ENCODE measurements around the gene FLYWCH2. TPM values are rescaled to one million over a fixed set of nuclear protein-coding genes. Genes with fewer than 3 reads are reported as not detected.

FLYWCH2 gene, protein sequence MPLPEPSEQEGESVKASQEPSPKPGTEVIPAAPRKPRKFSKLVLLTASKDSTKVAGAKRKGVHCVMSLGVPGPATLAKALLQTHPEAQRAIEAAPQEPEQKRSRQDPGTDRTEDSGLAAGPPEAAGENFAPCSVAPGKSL
- 58.6 and 69.5 TPM in 2 replicates for total RNA-seq

DNA sequence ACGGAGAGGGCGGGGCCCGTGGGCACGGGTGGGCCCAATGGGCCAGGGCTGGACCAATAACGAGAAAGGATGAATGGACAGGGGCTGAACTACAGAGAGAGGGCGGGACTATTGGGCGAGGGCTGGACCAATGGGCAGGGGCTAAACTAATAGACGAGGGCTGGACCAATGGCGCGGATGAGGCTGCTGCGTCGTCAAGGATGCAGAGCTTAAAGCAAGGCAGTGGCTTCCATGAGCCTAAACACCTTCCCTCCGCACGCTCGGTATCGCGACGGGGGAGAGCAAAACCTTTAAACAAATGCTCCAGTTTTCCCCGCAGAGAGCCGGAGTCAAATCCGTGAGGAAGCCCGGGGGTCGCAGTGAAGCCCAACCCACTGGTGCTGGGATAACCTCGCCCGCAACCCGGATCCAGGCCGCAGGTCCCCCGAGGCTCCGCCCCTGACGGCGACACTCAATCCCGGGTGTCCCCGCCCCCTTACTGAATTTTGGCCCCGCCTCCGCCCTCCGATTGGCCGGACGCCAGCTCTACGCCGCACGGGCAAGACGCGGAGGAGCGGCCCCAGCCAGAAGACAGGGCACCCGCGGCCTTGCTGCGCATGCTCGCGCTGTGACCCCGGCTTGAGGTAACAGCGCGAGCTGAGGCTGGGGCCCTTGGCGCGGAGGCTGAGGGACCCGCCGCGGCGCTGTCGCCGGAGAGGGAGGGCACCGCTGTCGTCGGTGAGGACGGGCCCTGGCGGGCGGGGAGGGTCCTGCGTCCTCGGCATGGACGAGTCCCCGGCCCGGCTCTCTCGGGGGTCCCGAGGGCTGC lies at the start of gene FLYWCH2:
Gene FLYWCH2, plus strand, starts transcription at position 566 of the 808 bp plus-strand sequence. CDS start 13,235 bp downstream, outside the sequence.
- DNase-seq (ENCODE audit: low read depth), result peak; percentile 95
- peak within 1 kb of the TSS; percentile 64 for H3K4me3 ChIP-seq (ENCODE audit: low read depth, low read length)

GRCh38 chr16:2833776-2834175 lies 49.2 kb upstream of the FLYWCH2 start:
- TF ChIP-seq CTCF (IDR thresholded peaks at IDR 0.05; ENCODE audit: insufficient read depth, low read length, poor library complexity, severe bottlenecking), result no peak
- no peaks in the 10 kb centered on the region for H3K36me3 ChIP-seq (ENCODE audit: control insufficient read depth, insufficient read depth, low read length)
- no peak overlapping the region for H3K4me3 ChIP-seq (ENCODE audit: low read depth, low read length)
- DNase-seq (ENCODE audit: low read depth), result no peak
- H3K27me3 ChIP-seq (ENCODE audit: control insufficient read depth, insufficient read depth, low read length), result no peaks in the 10 kb centered on the region

More for the DNA sequence above, at the start of gene FLYWCH2:
- TF ChIP-seq CTCF (IDR thresholded peaks at IDR 0.05; ENCODE audit: insufficient read depth, low read length, poor library complexity, severe bottlenecking), result no peak
- H3K27me3 ChIP-seq (ENCODE audit: control insufficient read depth, insufficient read depth, low read length), result no peaks in the 10 kb centered on the region
- no peaks in the 10 kb centered on the region for H3K36me3 ChIP-seq (ENCODE audit: control insufficient read depth, insufficient read depth, low read length)

DNA sequence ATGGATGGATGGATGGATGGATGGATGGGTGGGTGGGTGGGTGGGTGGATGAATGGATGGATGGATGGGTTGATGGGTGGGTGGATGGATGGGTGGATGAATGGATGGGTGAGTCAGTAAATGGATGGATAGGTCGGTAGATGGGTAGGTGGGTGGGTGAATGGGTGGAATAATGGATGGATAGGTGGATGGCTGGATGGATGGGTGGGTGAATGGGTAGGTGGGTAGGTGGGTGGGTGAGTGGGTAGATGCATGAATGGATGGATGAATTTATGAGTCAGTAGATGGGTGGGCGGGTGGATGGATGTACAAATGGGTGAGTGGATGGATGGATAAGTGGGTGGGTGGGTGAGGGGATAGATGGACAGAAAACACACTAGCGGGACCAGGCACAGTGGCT lies 48.0 kb upstream of the FLYWCH2 start:
- DNase-seq (ENCODE audit: low read depth), result no peak
- no peak for TF ChIP-seq CTCF (IDR thresholded peaks at IDR 0.05; ENCODE audit: insufficient read depth, low read length, poor library complexity, severe bottlenecking)
- no peaks in the 10 kb centered on the region for H3K36me3 ChIP-seq (ENCODE audit: control insufficient read depth, insufficient read depth, low read length)
- no peaks in the 10 kb centered on the region for H3K27me3 ChIP-seq (ENCODE audit: control insufficient read depth, insufficient read depth, low read length)
- H3K4me3 ChIP-seq (ENCODE audit: low read depth, low read length), result no peak overlapping the region

DNA sequence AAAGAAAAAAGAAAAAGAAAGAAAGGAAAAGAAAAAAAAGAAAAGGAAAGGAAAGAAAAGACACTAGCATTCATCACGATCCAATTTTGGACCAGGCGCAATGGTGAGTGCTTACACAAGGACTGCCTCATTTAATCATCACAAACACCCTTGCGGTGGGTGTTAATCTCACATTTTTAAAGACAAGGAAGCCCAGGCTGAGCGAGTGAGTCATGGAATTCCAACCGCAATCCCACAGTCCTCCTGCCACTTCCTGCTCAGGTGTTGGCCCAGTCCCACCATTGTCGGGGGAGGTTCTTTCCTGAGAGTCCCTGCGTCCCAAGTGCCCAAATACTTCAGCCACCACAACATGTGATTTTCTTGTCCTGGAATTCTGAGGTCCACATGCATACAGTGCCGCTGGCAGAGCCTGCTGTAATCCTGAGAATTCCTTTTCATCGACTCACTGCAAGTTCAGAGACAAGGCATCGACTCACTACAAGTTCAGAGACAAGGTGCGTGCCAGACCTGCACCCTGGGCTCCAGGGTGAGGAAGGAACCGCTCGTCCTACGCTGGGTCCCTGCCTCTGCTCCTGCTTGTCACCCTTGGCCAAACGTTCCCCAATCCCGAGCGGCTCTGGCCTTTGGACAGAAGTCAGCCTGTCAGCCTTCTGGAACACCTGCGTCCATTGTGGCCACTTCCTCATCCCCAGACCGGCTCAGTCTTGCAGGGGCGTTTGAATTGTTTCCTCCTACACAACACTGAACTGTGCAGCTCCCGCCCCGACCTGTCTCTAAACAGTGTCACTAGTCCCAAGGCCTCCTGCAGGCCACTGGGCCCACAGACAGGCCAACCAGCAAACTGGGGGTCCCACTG lies 47.1 kb upstream of the FLYWCH2 start:
- no peak overlapping the region for H3K4me3 ChIP-seq (ENCODE audit: low read depth, low read length)

More for the DNA sequence above, 47.1 kb upstream of the FLYWCH2 start:
- no peaks in the 10 kb centered on the region for H3K36me3 ChIP-seq (ENCODE audit: control insufficient read depth, insufficient read depth, low read length)
- TF ChIP-seq CTCF (IDR thresholded peaks at IDR 0.05; ENCODE audit: insufficient read depth, low read length, poor library complexity, severe bottlenecking), result no peak
- peak; percentile 99 for DNase-seq (ENCODE audit: low read depth)
- H3K27me3 ChIP-seq (ENCODE audit: control insufficient read depth, insufficient read depth, low read length), result no peaks in the 10 kb centered on the region
